ENCODE results near the gene CCDC85B.

Gene CCDC85B

DNA sequence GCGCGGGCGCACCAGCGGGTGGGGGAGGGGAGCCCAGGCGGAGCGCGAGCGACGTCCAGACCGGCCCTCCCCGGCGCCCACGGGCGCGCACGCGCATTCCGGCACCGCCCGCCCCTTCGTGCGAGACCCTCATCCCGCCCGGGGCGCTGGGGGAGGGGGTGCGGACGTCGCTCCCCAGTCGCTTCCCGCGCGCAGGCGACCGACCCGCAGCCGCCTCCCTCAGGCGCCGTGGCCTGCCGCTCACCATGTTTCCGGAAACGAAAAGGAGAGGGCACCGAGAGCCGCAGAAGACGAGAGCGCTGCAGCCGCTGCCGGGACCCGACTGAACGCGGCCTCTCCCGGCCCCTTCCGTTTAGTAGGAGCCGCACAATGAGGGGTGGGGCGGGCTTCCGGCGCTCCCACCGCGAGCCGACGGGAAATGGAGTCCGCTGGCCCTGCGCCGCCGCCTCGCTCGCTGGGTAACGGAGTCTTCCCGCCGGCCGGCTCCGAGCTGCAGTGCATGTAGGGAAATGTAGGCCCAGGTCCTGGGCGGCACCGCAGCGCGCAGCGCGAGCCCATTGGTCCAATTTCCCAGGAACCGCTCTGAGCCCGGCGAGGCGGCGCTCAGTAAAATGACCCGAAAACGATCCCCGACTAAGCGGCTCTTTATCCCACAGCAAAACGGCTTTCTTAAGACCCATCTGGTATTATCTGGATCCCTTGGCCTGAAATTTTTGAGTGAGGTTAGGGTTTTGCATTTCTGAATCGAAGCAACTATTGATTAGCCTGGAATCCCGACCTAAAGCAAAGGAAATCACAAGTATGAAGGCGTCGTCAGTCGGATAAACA lies 32.4 kb upstream of the CCDC85B start, which contains the start of gene CFL1:
CFL1 (minus strand) TSS at position 328 of the 828 bp plus-strand sequence; CDS start at position 247, 81 bp downstream.
- peak; percentile 94 to 95 for DNase-seq (ENCODE audit: low read depth in 2 of 2)

DNA sequence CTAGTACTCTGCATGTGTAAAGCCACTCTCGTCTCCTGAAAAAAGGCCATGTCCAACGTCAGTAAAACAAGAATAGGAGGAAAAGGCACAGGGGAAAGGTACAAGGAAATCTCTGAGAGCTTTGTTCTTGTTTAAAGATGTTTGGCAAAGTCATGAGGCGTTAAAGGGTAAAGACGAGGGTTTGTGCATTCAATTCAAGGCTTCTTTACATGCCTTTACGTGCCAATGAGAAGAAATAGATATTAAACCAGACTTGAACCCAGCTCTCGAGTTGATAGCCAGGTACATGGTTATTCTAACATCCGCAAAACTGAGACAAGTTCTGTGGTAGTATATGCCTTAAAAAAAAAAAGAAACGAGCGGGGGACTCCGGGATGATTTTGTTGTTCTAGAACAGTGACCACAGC lies 31.8 kb upstream of the CCDC85B start:
- no peak for DNase-seq (ENCODE audit: low read depth in 2 of 2)

DNA sequence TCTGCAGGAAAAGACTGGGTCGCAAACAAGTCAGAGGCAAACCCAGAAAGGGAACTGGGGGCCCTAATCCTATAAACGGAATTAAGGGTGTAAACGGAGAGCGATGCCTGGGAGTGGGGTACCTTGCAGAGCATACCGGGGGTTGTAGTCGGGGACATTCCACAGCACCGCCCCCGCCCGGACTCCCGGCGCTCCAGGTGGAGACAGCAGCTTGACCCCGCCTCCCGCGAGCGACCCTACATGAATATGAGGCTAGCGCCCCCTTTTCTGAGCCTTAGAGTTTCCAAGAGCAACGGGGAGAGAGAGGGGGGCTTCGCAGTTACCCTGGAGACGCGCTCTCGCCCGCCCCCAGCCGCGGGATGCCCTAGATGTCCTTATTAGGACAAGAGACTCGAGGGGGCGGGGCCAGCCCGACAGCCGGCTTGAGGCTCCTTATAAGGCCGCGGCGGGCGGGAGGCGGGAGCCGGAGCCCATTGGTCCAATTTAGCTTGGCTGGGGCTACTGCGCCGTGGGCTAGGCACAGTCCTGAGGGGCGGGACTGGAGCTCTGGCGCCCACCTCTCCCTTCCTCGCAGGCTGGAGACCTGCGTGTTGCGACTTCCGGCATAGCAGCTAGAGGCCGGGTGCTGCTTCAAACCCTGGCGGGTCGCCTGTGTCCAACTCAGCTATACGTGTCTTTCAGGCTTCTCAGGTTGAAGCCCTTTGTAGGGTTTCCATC lies 31.2 kb upstream of the CCDC85B start:
- peak; percentile 93 to 98 for DNase-seq (ENCODE audit: low read depth in 2 of 2)

DNA sequence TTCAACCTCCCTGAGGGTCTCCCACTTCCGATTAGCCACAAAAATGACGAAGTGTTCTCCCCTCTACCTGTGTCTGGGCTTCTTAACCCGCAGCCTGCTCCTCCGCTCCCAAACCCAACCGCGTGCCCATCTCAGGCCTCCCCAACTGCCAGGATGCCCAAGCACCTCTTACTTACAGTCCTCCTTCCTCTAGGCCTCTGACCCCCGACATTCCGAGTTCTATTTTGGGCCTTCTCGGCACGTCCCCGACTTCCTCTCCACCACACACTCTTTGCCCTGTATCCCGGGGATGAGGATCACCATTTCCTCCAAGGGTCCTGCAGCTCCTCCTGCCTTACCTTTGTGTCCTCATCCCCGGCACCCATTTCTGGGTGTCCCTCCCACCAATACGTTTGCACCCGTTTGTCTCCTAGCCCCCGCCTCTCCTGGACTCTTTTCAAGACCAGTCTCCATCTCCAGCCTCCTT lies 30.6 kb upstream of the CCDC85B start:
- peak in 1 of 2 experiments; percentile 37 for DNase-seq (ENCODE audit: low read depth in 2 of 2)

DNA sequence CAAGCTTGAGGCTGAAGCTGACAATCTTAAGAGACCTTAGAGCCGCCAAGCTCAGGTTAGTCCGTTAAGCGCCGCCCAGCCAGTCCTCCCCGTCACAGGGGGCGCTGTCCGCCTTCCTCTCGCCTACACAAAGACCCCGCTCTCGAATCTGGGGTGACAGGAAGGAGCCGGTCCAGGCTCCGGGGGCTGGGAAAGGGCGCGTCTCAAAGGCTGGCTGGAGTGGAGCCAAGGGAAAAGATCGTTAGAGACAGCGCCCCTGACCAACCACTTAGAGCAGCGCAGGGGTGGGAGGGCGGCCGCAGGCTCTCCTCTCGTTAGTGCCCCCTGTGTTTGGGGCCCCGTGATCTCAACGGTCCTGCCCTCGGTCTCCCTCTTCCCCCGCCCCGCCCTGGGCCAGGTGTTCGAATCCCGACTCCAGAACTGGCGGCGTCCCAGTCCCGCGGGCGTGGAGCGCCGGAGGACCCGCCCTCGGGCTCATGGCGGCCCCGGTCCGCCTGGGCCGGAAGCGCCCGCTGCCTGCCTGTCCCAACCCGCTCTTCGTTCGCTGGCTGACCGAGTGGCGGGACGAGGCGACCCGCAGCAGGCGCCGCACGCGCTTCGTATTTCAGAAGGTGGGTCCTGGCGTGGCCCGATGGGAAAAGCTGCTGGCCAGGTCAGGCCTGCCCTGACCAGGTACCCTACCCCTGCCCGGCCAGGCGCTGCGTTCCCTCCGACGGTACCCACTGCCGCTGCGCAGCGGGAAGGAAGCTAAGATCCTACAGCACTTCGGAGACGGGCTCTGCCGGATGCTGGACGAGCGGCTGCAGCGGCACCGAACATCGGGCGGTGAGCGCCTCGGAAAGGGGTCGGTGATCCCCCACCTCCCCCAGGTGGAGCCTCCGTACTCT lies 30.0 kb upstream of the CCDC85B start, which contains the start of gene MUS81:
MUS81 (plus strand) TSS at position 156 of the 887 bp plus-strand sequence; CDS start at position 477, 321 bp downstream.
- DNase-seq (ENCODE audit: low read depth in 2 of 2) = peak; percentile 90 to 95

DNA sequence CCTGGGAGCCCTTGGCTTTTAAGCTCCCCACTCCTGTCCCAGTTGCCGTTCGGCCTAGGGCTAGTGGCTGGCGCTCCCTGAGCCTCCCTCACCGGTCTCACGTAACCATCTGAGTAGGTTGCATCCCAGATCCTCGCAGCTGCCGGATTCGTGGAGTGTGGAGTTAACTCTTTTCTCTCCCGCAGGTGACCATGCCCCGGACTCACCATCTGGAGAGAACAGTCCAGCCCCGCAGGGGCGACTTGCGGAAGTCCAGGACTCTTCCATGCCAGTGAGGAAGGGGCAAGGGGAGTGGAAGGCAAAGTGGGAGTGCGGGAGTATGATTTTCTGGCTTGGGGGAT lies 29.3 kb upstream of the CCDC85B start:
- DNase-seq (ENCODE audit: low read depth in 2 of 2) = no peak

DNA sequence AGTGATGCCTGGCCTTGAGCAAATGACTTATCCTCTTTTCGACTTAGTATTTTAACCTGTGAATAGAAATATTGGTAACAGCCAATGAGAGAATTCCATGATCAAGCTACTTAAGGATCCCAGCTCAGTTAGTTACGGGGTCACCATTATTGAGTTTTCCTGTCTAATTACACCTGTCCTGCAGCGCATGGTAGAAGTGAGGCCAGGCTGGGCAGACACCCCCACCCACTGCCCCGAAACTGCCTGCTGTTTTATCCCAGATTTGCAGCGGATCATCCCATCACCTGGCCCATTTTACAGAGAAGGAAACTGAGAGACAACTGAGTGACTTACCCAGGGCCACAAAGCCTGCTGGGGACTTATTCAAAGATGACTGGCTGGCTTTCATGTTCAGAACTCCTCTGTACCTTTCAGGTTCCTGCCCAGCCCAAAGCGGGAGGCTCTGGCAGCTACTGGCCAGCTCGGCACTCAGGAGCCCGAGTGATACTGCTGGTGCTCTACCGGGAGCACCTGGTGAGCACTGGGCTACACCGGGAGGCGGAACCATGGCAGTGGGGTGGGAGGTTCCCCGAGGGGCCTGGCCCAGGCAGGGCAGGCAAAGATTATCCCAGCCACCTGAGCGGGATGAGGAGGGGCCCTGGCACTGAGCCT lies 28.8 kb upstream of the CCDC85B start:
- no peak for DNase-seq (ENCODE audit: low read depth in 2 of 2)

DNA sequence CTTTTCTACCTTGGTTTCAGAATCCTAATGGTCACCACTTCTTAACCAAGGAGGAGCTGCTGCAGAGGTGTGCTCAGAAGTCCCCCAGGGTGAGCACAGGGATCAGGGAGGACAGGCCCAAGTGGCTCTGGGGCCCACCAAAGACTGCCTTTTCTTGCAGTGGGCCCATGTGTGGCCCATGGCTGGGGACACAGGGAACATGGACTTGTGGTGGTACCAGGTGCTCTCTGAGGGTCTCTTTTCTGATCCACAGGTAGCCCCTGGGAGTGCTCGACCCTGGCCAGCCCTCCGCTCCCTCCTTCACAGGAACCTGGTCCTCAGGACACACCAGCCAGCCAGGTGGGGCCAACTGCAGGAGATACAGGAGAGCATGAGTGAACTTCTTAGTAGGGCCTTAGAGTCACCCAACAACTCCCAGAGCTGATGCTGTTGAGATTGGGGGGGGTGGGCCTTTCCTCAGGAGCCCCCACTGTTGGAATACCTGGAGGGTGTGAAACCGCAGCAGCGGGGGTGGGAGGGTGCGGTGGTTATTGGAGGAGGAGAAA lies 28.2 kb upstream of the CCDC85B start:
- DNase-seq (ENCODE audit: low read depth in 2 of 2) = no peak

DNA sequence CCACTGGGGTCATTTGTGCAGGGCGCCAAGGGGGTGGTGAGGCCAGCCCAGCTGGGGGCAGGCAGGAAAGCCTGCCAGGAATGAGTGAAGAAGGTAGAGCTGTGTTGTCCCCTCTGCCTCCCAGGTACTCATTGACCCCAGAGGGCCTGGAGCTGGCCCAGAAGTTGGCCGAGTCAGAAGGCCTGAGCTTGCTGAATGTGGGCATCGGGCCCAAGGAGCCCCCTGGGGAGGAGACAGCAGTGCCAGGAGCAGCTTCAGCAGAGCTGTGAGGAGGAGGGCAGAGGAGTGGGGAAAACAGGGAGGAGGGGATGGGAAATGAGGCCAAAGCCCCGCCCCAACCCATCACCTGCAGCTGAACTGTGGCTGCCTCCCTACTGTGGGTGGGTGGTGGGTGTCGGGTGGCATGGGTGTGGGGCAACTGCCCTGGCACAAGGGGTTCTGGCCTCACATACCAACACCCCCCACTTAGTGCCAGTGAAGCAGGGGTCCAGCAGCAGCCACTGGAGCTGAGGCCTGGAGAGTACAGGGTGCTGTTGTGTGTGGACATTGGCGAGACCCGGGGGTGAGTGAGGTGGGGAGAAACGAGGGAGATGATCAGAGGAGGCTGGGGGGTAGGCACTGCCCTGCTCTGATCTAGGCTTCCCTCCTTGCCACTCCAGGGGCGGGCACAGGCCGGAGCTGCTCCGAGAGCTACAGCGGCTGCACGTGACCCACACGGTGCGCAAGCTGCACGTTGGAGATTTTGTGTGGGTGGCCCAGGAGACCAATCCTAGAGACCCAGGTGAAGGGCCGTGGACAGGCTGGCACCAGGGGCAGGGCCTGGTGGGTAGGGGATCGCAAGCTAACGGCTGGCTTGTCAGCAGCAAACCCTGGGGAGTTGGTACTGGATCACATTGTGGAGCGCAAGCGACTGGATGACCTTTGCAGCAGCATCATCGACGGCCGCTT lies 27.3 kb upstream of the CCDC85B start:
- DNase-seq (ENCODE audit: low read depth in 2 of 2) = no peak

DNA sequence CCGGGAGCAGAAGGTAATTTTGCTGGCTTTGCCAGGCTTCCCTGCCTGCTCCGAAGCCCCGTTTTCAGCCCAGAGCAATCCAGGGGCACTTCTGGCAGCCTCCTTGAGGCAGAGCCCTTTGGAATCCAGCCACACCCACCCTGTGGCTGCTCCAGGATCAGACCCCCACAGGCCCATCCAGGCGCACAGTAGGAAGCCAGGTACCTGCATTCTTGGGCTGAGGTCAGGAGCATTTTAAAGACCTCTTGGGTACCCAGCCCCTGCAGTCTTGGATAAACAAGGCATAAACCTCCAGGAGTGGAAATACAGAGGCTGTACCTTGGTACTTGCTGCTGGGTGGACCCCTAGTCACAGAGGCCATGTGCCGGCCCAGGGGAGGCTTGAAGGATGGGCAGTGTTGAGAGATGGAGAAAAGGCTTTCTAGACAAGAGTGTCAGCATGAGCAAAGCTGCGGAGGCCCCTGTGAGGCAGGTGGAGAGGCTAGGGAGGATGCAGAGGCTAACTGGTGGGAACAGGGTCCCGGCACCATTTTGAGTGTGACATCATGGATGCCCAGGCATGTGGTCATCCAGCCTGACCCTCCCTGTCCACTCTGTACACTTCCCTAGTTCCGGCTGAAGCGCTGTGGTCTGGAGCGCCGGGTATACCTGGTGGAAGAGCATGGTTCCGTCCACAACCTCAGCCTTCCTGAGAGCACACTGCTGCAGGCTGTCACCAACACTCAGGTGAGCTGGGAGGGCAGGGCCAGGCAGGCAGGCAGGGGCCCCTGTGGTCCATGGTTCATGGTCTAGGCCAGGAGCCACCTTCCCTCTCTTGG lies 26.4 kb upstream of the CCDC85B start:
- no peak for DNase-seq (ENCODE audit: low read depth in 2 of 2)

DNA sequence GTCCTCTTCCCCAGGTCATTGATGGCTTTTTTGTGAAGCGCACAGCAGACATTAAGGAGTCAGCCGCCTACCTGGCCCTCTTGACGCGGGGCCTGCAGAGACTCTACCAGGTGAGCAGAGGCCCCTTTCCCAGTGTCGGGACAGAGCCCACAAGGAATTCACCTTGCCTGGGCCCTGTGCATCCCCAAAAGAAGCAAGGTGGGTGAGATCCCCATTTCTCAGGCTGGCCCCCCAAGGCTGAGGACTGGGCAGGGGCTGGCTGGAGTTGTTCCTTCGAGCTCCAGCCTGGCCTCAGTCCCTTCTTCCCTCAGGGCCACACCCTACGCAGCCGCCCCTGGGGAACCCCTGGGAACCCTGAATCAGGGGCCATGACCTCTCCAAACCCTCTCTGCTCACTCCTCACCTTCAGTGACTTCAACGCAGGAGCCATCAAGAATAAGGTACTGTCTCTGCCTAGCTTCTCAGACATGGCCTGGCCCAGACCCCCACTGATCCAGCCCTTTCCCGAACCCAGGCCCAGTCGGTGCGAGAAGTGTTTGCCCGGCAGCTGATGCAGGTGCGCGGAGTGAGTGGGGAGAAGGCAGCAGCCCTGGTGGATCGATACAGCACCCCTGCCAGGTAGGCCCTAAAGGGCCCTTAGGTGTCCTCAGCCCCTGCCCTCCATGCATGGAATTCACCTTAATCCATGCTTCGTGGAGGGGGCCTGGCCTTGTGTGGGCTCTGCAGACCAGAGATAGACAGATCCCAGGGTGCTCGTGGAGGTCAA lies 25.6 kb upstream of the CCDC85B start:
- DNase-seq (ENCODE audit: low read depth in 2 of 2) = no peak

DNA sequence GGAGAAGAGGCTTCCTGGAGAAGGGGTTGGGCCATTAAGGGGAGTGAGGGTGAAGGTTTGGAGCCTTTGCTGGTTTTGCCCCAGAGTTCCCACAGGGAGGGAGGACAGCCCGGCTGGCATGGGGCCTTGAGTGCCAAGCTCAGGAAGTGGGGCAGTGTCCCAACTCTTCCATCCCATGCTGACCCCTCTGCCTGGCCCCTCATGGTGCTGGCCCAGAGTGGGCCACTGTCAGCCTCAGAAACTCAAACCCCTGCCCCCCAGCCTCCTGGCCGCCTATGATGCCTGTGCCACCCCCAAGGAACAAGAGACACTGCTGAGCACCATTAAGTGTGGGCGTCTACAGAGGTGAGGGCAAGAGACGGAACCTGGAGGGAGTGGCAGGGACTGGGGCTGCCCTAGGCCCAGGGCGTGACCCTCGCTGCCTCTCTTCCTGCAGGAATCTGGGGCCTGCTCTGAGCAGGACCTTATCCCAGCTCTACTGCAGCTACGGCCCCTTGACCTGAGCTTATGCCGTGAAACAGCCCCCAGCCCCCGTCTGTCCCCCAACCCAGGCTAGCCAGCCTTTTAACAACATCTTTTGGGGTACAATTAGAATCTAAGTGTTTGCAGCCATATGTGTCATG lies 24.8 kb upstream of the CCDC85B start:
- DNase-seq (ENCODE audit: low read depth in 2 of 2) = no peak

DNA sequence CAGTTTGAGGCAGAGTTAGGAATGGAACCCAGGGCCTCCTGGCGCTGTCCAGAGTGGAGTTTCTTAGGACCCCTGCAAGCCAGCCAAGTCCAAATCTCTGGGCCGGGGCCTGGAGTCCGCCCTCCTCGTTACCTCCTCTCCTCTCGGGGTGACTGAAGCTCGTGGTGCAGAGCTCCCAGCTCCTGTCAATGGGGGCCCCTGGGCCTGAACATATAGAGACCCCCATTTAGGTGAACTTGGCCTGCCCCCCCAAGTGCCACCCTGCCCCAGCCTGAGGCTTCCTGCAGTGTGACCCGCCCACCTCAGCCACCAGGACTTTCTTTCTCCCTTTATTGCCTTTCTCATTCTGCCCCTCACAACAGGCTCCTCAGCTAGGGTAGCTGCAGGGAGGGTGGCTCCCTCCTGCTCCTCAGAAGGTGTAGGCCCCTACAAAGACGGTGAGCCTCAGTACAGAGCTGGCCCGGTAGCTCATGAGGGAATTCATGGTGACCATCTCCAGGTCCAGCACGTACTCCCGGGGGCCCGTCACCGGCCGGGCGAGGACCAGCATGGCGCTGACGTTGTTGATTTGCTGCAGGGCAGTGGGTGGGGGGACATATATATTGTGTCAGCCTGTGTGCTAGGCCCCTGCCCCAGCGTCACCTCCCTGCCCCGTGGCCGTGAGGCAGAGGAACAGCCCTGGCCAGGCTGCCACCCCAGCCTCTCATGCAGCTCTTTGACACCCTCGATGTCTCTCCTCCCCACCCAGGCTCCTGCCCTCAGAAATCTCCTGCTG lies 23.8 kb upstream of the CCDC85B start:
- no peak for DNase-seq (ENCODE audit: low read depth in 2 of 2)

DNA sequence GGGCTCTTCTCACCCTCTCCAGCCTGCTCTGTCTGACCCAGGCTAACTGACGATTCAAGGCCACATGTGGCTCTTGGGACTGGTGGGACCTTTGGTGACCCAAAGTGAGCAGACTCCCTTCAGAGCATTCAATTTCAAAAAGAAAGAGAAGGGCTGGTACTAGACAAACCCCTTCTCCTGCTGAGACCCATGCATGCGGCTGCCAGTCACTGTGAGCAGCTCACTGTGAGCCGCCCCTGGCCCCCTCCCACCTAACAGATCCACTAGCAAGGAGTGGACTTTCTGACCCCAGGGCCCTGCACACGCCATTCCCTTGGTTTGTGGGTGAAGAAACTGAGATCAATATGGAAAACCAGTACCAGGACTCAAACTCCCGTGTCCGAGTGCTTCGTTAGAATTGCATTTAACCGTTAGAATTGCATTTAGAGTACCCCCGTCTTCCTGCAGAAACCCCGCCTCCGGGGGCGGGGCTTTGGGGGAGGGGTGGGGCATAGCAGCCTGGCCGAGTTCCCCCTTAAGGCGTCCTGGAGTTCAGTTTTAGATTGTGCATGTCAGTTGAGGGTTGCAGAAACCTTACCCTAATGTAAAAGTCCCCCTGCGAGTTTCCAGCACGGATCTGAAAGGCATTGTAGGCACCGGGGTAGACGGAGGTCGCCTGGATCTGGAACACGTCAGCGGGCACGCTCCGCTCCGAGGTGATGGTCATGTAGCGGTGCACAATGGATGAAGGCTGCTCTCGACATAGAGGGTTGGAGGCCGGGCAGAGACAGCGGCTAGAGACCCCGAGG lies 23.0 kb upstream of the CCDC85B start:
- no peak for DNase-seq (ENCODE audit: low read depth in 2 of 2)

DNA sequence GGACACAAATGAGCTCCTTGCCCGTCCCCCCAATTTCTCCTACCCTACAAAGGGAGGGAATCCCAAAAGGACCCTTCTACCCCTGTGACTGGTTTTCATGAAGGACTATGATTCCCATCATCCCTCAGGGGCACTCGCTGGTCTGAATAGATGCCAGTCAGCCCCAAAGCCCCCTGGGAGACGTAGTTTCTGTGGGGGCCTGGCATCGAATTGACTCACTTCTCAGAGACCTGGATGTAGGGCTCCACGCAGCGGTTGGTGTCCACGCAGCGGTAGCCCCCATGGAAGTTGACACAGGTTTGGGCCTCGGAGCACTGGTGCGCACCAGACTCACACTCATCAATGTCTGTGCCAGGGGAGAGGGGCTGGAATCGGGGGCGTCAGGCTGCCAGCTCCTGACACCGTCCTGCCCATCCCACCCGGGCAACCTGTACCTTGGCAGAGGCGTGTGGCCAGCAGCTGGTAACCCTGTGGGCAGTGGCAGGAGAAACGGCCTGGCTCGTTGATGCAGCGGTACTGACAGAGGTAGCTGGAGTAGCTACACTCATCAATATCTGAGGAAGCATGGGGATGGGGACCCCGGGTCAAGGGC lies 22.3 kb upstream of the CCDC85B start:
- DNase-seq (ENCODE audit: low read depth in 2 of 2) = no peak

DNA sequence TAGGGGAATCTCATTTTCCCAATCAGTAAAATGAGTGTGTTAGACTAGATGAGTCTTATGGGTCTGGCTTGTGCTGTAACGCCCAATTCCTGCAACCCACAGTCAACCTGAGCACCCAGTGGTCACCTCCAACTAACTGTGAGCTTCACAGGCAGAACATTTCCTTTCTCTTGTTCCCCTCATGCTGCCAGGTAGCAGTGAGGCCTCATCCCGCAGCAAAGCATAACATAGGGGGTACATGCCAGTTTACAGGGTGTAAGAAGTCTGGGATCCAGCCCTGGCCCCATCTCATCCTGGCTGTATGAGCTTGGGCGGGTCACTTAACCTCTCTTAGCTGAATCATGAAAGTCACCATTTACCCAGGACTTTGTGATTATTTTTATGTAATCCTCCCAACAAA lies 21.6 kb upstream of the CCDC85B start:
- no peak for DNase-seq (ENCODE audit: low read depth in 2 of 2)

Data from stimulated activated CD4-positive, alpha-beta T cell treated with anti-CD3 and anti-CD28 coated beads, Interleukin-12 subunit alpha, Interleukin-12 subunit beta, amount 100 ng/mL, for 24 hours (primary cell).